Tibial artery (tissue), 4 donors: Measurements from ENCODE around the gene ZBTB25.

Experiments used
- DNase-seq, 2 donors: peaks; one replicate each; pipeline ENCODE4 v3.0.0-alpha.2; 2019
- H3K27ac ChIP-seq, 2 donors: fragments of 200-600 bp; sonication (generic) in 1 of 2; 1 replicate in 1 of 2; 2 replicates in 1 of 2; pipeline ENCODE4 v1.5.1; 2018 to 2019; ENCODE audit warnings: mild to moderate bottlenecking in 1 of 2
- H3K27me3 ChIP-seq, 2 donors: fragments of 200-600 bp; sonication (generic) in 1 of 2; one replicate each; pipeline versions ENCODE4 v1.5.1 to v1.6.0; 2016 to 2019
- H3K36me3 ChIP-seq, 3 donors: fragments of 200-600 bp; sonication (generic) in 2 of 3; one replicate each; pipeline ENCODE4 v1.5.1; 2016 to 2019; ENCODE audit warnings: mild to moderate bottlenecking in 2 of 3
- H3K4me1 ChIP-seq, 4 donors: fragments of 200-600 bp; sonication (generic) in 2 of 4; 1 replicate in 3 of 4; 2 replicates in 1 of 4; pipeline ENCODE4 v1.5.1; 2016 to 2019
- H3K4me3 ChIP-seq, 2 donors: fragments of 200-600 bp; sonication (generic) in 1 of 2; 1 replicate in 1 of 2; 2 replicates in 1 of 2; pipeline ENCODE4 v1.5.1; 2018 to 2019; ENCODE audit warnings: mild to moderate bottlenecking in 2 of 2
- H3K9me3 ChIP-seq, 3 donors: fragments of 200-600 bp; sonication (generic) in 1 of 3; one replicate each; pipeline ENCODE4 v1.5.1; 2016 to 2019
- intact Hi-C: fragments of 100-400 bp; cut with DNase I; formaldehyde crosslinking; loops from one replicate; pipeline ENCODE4 v1.15.0; 2023; ENCODE audit warnings: low total_unique reads
- TF ChIP-seq, protein P1 (sequence below), 2 experiments: fragments of 200-600 bp in 1 of 2; fragments of 450-650 bp in 1 of 2; IDR thresholded peaks; one replicate each; pipeline ENCODE4 v1.5.1; 2017 to 2019; ENCODE audit warnings: antibody characterized with exemption in 2 of 2, mild to moderate bottlenecking in 1 of 2, moderate library complexity in 1 of 2

ZBTB25 gene

DNA sequence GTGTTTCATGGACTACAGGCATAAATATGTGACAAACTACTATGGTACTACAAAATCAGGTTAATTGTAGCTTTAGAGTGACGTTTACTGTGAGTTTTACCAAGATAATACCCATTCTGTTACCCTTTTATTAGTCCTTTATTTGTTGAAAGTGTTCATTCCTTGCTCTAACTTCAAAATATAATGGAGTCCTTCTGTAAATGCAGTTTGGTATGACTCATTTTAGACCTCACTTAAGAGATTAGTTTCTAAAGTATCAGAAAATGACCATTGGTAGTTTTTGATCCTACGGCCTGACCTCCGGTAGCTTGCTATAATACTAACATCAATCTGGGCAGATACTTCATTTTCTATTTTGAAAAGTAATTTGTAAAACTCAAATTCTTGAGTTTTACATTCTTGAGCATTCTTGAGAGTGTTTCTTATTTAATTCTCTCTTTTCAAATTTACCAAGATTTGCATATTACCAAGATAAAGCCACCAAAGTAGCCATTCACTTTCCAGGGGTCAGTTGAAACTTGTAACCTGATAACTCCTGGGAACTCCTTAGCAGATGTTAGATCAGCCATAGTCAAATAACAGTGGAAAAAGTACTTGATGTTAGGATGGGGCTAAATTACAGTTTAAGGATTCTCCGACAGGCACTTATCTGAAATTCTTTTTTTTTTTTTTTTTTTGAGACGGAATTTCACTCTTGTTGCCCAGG lies 41.1 kb upstream of the ZBTB25 start:
- peaks cover 0 to 29% (median 12%) of the 10 kb centered on the region in 4 donors for H3K4me1 ChIP-seq
- intact Hi-C loops, result loop anchor here (10.0 kb wide), 1 partner anchor 220 kb away; no protein-coding TSS in a partner anchor
- no peaks in the 10 kb centered on the region for H3K36me3 ChIP-seq
- TF ChIP-seq, protein P1, sequence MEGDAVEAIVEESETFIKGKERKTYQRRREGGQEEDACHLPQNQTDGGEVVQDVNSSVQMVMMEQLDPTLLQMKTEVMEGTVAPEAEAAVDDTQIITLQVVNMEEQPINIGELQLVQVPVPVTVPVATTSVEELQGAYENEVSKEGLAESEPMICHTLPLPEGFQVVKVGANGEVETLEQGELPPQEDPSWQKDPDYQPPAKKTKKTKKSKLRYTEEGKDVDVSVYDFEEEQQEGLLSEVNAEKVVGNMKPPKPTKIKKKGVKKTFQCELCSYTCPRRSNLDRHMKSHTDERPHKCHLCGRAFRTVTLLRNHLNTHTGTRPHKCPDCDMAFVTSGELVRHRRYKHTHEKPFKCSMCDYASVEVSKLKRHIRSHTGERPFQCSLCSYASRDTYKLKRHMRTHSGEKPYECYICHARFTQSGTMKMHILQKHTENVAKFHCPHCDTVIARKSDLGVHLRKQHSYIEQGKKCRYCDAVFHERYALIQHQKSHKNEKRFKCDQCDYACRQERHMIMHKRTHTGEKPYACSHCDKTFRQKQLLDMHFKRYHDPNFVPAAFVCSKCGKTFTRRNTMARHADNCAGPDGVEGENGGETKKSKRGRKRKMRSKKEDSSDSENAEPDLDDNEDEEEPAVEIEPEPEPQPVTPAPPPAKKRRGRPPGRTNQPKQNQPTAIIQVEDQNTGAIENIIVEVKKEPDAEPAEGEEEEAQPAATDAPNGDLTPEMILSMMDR (IDR thresholded peaks at IDR 0.05), result no peak
- H3K27ac ChIP-seq, result no peak overlapping the region
- DNase-seq, result no peak
- H3K4me3 ChIP-seq, result no peak overlapping the region
- H3K27me3 ChIP-seq, result no peaks in the 10 kb centered on the region
- H3K9me3 ChIP-seq, result no peaks in the 10 kb centered on the region

DNA sequence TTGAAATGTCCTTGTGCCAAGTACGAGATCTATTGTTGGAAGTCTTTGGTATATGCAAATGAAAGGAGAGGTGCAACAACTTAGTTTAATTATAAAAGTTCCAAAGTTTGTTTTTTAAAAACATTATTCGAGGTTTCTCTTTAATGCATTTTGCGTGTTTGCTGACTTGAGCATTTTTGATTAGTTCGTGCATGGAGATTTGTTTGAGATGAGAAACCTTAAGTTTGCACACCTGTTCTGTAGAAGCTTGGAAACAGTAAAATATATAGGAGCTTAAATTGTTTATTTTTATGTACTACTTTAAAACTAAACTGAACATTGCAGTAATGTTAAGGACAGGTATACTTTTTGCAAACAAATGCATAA lies 39.2 kb upstream of the ZBTB25 start:
- intact Hi-C loops, result loop anchor here (10.0 kb wide), 1 partner anchor 222 kb away; no protein-coding TSS in a partner anchor

DNA sequence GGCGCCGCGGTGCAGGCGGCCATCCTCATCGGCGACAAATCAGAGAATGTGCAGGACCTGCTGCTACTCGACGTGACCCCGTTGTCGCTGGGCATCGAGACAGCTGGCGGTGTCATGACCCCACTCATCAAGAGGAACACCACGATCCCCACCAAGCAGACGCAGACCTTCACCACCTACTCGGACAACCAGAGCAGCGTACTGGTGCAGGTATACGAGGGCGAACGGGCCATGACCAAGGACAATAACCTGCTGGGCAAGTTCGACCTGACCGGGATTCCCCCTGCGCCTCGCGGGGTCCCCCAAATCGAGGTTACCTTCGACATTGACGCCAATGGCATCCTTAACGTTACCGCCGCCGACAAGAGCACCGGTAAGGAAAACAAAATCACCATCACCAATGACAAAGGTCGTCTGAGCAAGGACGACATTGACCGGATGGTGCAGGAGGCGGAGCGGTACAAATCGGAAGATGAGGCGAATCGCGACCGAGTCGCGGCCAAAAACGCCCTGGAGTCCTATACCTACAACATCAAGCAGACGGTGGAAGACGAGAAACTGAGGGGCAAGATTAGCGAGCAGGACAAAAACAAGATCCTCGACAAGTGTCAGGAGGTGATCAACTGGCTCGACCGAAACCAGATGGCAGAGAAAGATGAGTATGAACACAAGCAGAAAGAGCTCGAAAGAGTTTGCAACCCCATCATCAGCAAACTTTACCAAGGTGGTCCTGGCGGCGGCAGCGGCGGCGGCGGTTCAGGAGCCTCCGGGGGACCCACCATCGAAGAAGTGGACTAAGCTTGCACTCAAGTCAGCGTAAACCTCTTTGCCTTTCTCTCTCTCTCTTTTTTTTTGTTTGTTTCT lies 38.6 kb upstream of the ZBTB25 start:
- intact Hi-C loops, result loop anchor here (2.0 to 10.0 kb wide), 3 partner anchors 39 to 223 kb away; partner anchors contain the start of gene ZBTB25
- Histone ChIP-seq H3K4me1 (peaks cover 0 to 33% (median 15%) of the 10 kb centered on the region in 4 donors), H3K4me3 (peak overlapping the region; percentile 61 to 64), H3K9me3 (no peaks in the 10 kb centered on the region), H3K27me3 (no peaks in the 10 kb centered on the region), H3K27ac (peak overlapping the region in 1 of 2 donors; percentile 68), H3K36me3 (no peaks in the 10 kb centered on the region)
- no peak for DNase-seq
- TF ChIP-seq, protein P1 (IDR thresholded peaks at IDR 0.05), result no peak

More for the DNA sequence above, 39.2 kb upstream of the ZBTB25 start:
- H3K4me1 ChIP-seq, result peaks cover 0 to 33% (median 15%) of the 10 kb centered on the region in 4 donors
- TF ChIP-seq, protein P1 (IDR thresholded peaks at IDR 0.05), result no peak
- DNase-seq, result no peak
- H3K4me3 ChIP-seq, result peak overlapping the region; percentile 61 to 64
- H3K27me3 ChIP-seq, result no peaks in the 10 kb centered on the region
- H3K27ac ChIP-seq, result no peak overlapping the region
- no peaks in the 10 kb centered on the region for H3K9me3 ChIP-seq
- no peaks in the 10 kb centered on the region for H3K36me3 ChIP-seq

GRCh38 chr14:64541261-64541971 lies 37.8 kb upstream of the ZBTB25 start:
- peak in 1 of 2 donors; percentile 71 for DNase-seq
- H3K4me3 ChIP-seq, result peak overlapping the region; percentile 61 to 64
- intact Hi-C loops, result loop anchor here (2.0 to 10.0 kb wide), 3 partner anchors 39 to 223 kb away; partner anchors contain the start of gene ZBTB25
- peaks cover 0 to 33% (median 15%) of the 10 kb centered on the region in 4 donors for H3K4me1 ChIP-seq
- H3K36me3 ChIP-seq, result no peaks in the 10 kb centered on the region
- H3K27me3 ChIP-seq, result no peaks in the 10 kb centered on the region
- no peaks in the 10 kb centered on the region for H3K9me3 ChIP-seq
- TF ChIP-seq, protein P1 (IDR thresholded peaks at IDR 0.05), result peak in 1 of 2 experiments; percentile 8
- peak overlapping the region; percentile 56 to 68 for H3K27ac ChIP-seq
